Suprapubic skin (tissue), 4 donors: ENCODE data around the gene C1S. TPM values are rescaled to one million over a fixed set of nuclear protein-coding genes. Genes with fewer than 3 reads are reported as not detected.
"Not testable (repeated sequence)": the region's sequence is repeated elsewhere in the genome, so short reads cannot be mapped to it uniquely, and the experiment has no call there.

Source experiments
- DNase-seq, 2 donors: peaks; one replicate each; pipeline ENCODE4 v3.0.0-alpha.2; 2019; ENCODE audit warnings: low spot score in 2 of 2
- H3K27ac ChIP-seq: fragments of 200-600 bp; sonication (generic); one replicate; pipeline ENCODE4 v1.5.1; 2019
- H3K27me3 ChIP-seq: fragments of 200-600 bp; sonication (generic); one replicate; pipeline ENCODE4 v1.5.1; 2019
- H3K36me3 ChIP-seq: fragments of 200-600 bp; sonication (generic); one replicate; pipeline ENCODE4 v1.5.1; 2019
- H3K4me1 ChIP-seq: fragments of 200-600 bp; sonication (generic); one replicate; pipeline ENCODE4 v1.5.1; 2019
- H3K4me3 ChIP-seq: fragments of 200-600 bp; sonication (generic); one replicate; pipeline ENCODE4 v1.5.1; 2019; ENCODE audit warnings: mild to moderate bottlenecking
- H3K9me3 ChIP-seq: fragments of 200-600 bp; sonication (generic); one replicate; pipeline ENCODE4 v1.5.1; 2019
- CTCF ChIP-seq, 2 donors: fragments of 200-600 bp in 1 of 2; fragments of 450-650 bp in 1 of 2; sonication (generic) in 1 of 2; IDR thresholded peaks; one replicate each; pipeline ENCODE4 v1.5.1; 2016 to 2019; ENCODE audit warnings: antibody characterized with exemption in 2 of 2, mild to moderate bottlenecking in 1 of 2, moderate library complexity in 1 of 2
- EP300 ChIP-seq: sonication (generic); formaldehyde crosslinking; IDR thresholded peaks from one replicate; pipeline ENCODE4 v1.6.1; 2017; ENCODE audit warnings: antibody characterized with exemption
- POLR2A ChIP-seq, 2 donors: fragments of 450-650 bp; IDR thresholded peaks; one replicate each; pipeline ENCODE4 v1.6.1; 2017; ENCODE audit warnings: antibody characterized with exemption in 2 of 2, mild to moderate bottlenecking in 2 of 2, moderate library complexity in 2 of 2
- POLR2AphosphoS5 ChIP-seq, 3 donors: sonication (generic); formaldehyde crosslinking; IDR thresholded peaks; one replicate each; pipeline ENCODE4 v1.6.1; 2017; ENCODE audit warnings: antibody characterized with exemption in 3 of 3
- whole genome bisulfite sequencing: methylation state at CpG from one replicate; pipeline ENCODE4 v1.1.5; 2018; 5-methylcytosine and 5-hydroxymethylcytosine counted together
- total RNA-seq, 4 donors: library from RNA; depleted of rRNA; stranded (reverse); fragments of >200 nt; gene quantifications; one replicate each; pipeline ENCODE4 v1.1.0, GENCODE V29; 2016

Gene C1S
- total RNA-seq, 4 donors from 2014 or later: 62.6 to 99.6 (median 65.6) TPM

- WGBS: 94% methylated on average over 19 of the region's 22 CpGs
- Histone ChIP-seq H3K4me1 (peaks cover 3% of the 10 kb centered on the region), H3K27ac (no peak overlapping the region), H3K27me3 (no peaks in the 10 kb centered on the region), H3K36me3 (no peaks in the 10 kb centered on the region), H3K9me3 (no peaks in the 10 kb centered on the region), H3K4me3 (no peak overlapping the region)
- DNase-seq: no peak
- TF ChIP-seq POLR2A (IDR thresholded peaks at IDR 0.05) (no peak), POLR2AphosphoS5 (IDR thresholded peaks at IDR 0.05) (no peak), EP300 (no peak), CTCF (IDR thresholded peaks at IDR 0.05) (no peak)
Observed at GRCh38 chr12:7038591-7038990, 21.9 kb upstream of the C1S start.

DNA sequence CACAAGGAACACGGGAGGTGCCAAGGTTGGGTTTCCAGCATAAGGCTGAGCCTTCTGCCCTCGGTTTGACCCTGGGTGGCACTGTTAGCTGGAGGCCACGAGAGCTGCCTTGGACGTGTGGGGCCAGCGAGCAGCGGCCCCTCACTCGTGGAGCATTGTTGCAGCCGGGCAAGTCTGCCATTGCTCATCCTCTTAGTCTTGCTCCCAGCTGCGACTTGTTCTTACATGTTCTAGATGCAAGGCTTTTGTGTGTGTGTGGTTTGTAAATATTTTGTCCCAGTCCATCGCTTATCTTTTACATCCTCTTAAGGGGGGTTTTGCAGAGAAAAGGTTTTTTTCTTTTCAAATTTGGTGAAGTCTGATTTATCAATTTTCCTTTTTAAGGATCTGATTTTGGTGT is 21.1 kb upstream of the C1S start:
- Histone ChIP-seq H3K36me3 (no peaks in the 10 kb centered on the region), H3K4me3 (no peak overlapping the region), H3K4me1 (peaks cover 3% of the 10 kb centered on the region), H3K27me3 (no peaks in the 10 kb centered on the region), H3K9me3 (no peaks in the 10 kb centered on the region), H3K27ac (no peak overlapping the region)
- 48% methylated on average over 10 of the region's 10 CpGs for whole genome bisulfite sequencing
- TF ChIP-seq CTCF (IDR thresholded peaks at IDR 0.05) (no peak), POLR2A (IDR thresholded peaks at IDR 0.05) (no peak), POLR2AphosphoS5 (IDR thresholded peaks at IDR 0.05) (no peak), EP300 (no peak)
- DNase-seq: no peak

DNA sequence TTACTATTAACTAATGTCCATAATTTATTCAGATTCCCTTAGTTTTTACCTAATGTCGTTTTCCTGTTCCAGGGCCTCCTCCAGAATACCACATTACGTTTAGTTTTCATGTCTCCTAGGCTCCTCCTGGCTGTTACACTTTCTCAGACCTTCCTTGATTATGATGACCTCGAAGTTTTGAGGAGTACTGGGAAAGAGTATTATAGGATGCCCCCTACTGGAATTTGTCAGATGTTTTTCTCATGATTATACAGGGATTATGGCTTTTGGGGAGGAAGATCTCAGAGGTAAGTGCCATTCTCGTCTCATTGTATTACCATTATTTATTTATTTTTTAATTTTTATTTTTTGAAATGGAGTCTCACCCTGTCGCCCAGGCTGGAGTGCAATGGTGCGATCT is 17.7 kb upstream of the C1S start:
- DNase-seq: no peak
- H3K27me3 ChIP-seq: no peaks in the 10 kb centered on the region
- no peak overlapping the region for H3K27ac ChIP-seq
- 43% methylated on average over 6 of the region's 6 CpGs for WGBS
- no peaks in the 10 kb centered on the region for H3K9me3 ChIP-seq
- H3K4me3 ChIP-seq: no peak overlapping the region
- TF ChIP-seq POLR2AphosphoS5 (IDR thresholded peaks at IDR 0.05): no peak
- H3K4me1 ChIP-seq: peaks cover 3% of the 10 kb centered on the region
- no peaks in the 10 kb centered on the region for H3K36me3 ChIP-seq

DNA sequence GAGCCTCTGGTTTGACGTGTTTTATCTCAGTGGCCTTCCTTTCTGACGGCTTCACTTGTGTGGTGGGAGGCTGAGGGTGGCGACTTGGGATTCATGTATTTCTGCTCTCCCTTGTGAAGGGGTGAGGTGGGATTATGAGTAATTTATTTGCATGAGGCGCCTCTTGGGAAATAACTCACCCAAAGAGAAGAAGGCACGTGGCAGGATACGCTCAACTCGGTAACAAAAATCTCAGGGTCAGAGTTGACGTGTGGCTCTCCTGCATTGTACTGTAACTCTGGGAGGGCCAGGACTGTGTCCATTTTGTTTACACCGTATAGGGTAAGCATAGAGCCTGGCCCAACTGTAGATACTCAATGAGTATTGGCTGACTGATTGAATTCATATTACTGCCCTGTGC is 14.6 kb upstream of the C1S start:
- no peaks in the 10 kb centered on the region for H3K27me3 ChIP-seq
- H3K4me1 ChIP-seq: peaks cover 3% of the 10 kb centered on the region
- no peaks in the 10 kb centered on the region for H3K9me3 ChIP-seq
- no peaks in the 10 kb centered on the region for H3K36me3 ChIP-seq
- 94% methylated on average over 9 of the region's 9 CpGs for WGBS
- DNase-seq: no peak
- TF ChIP-seq POLR2A (IDR thresholded peaks at IDR 0.05) (no peak), POLR2AphosphoS5 (IDR thresholded peaks at IDR 0.05) (no peak), EP300 (no peak)
- no peak overlapping the region for H3K27ac ChIP-seq
- no peak overlapping the region for H3K4me3 ChIP-seq

DNA sequence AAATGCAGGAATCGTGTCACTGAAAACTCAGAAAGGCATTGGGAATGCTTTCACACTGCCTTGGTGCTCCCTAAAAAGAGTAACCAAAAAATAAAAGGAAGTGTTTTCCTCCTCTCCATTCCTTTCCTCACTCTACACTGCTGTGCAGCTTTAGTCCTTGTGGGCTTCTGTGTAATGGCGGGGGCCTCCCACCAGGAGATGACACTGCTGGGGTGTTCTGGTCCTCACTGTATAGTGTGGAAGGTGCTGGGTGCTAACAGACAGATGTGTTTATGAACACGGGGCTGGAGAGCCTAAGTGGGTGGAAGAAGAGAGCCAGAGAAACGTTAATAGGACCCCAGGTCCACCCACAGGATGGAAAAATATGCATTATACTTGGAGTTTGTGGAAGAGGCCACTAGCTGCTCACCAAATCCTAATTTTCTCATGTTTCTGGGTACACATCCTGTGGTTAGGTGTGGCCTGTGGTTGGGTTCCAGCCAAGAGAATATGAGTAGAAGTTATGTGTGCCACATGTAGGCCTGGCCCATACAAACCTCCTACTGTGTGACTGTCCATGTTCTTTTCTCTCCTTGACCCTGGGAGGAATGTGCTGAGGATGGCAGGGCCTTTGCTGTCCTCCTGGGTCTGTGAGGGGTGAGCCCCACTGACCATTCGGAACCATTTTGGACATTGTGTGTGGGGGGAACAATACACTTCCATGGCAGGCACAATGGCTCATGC is 14.0 kb upstream of the C1S start:
- Histone ChIP-seq H3K27me3 (no peaks in the 10 kb centered on the region), H3K9me3 (no peaks in the 10 kb centered on the region), H3K4me1 (peaks cover 3% of the 10 kb centered on the region), H3K36me3 (no peaks in the 10 kb centered on the region), H3K4me3 (no peak overlapping the region), H3K27ac (no peak overlapping the region)
- TF ChIP-seq POLR2AphosphoS5 (IDR thresholded peaks at IDR 0.05) (no peak), EP300 (no peak), POLR2A (IDR thresholded peaks at IDR 0.05) (no peak), CTCF (IDR thresholded peaks at IDR 0.05) (no peak)
- DNase-seq: no peak
- WGBS: 83% methylated on average over 5 of the region's 5 CpGs

DNA sequence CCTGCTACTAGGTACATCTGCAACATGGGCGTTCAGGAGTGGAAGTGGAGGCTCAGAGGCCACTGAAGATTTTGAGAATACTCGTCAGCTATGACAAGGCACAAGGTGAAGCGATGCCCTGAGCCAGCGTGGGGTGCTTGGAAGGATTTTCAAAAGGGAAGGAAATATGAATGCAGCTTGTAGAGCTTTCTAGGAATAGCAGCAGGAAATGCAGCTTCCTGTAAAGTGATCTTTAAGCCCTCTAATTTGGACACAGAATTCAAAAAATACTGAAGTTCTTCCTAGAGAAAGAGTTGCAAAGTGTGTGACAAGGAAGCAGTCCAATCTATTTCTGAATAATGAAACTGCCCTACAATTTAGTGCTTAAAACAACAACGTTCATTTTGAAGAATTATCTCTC is 13.2 kb upstream of the C1S start:
- Histone ChIP-seq H3K4me1 (peaks cover 3% of the 10 kb centered on the region), H3K27ac (no peak overlapping the region), H3K36me3 (no peaks in the 10 kb centered on the region), H3K27me3 (no peaks in the 10 kb centered on the region), H3K9me3 (no peaks in the 10 kb centered on the region), H3K4me3 (no peak overlapping the region)
- no peak for DNase-seq
- WGBS: 66% methylated on average over 5 of the region's 5 CpGs
- no peak for TF ChIP-seq POLR2AphosphoS5 (IDR thresholded peaks at IDR 0.05)
- no peak for TF ChIP-seq EP300
- no peak for TF ChIP-seq CTCF (IDR thresholded peaks at IDR 0.05)
- no peak for TF ChIP-seq POLR2A (IDR thresholded peaks at IDR 0.05)

GRCh38 chr12:7049445-7049951 is 11.0 kb upstream of the C1S start:
- not testable (repeated sequence) for H3K4me3 ChIP-seq, H3K4me1 ChIP-seq, H3K9me3 ChIP-seq, H3K36me3 ChIP-seq, H3K27me3 ChIP-seq, H3K27ac ChIP-seq, DNase-seq
- 81% methylated on average over 10 of the region's 10 CpGs for WGBS

DNA sequence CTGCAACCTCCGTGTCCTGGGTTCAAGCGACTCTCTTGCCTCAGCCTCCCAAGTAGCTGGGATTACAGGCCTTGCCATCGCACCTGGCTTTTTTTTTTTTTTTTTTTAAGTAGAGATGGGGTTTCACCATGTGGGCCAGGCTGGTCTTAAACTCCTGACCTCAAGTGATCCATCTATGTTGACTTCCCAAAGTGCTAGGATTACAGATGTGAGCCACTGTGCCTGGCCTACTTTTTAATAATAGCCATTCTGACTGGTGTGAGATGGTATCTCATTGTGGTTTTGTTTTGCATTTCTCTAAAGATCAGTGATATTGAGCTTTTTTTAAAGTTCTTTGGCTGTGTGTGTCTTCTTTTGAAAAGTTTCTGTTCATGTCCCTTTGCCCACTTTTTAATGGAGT is 10.5 kb upstream of the C1S start:
- not testable (repeated sequence) for H3K36me3 ChIP-seq, H3K27me3 ChIP-seq, H3K4me1 ChIP-seq, H3K27ac ChIP-seq, DNase-seq, H3K4me3 ChIP-seq, H3K9me3 ChIP-seq
- WGBS: 100% methylated on average over 3 of the region's 3 CpGs
